AG04450 (cell line): ENCODE data around the gene ACTRT2. TPM values are rescaled to one million over a fixed set of nuclear protein-coding genes. Genes with fewer than 3 reads are reported as not detected.

Source experiments
- CTCF ChIA-PET: fragments of 300-600, 350-600 bp; formaldehyde crosslinking; extraction: SDS; loops from one replicate; lab custom pipeline; 2022; ENCODE audit warnings: antibody characterized with exemption, inconsistent platforms; lab: Charles Lee
- POLR2A ChIA-PET: fragments of 350-600 bp; formaldehyde crosslinking; extraction: SDS; loops from one replicate; lab custom pipeline; 2021; ENCODE audit warnings: antibody characterized with exemption, inconsistent platforms; lab: Yijun Ruan, JAX
- DNase-seq: peaks from one replicate; pipeline ENCODE4 v3.0.0-alpha.2; 2011; ENCODE audit warnings: low read depth, low spot score
- H3K27ac ChIP-seq: one replicate; pipeline ENCODE4 v1.5.1; 2012; ENCODE audit warnings: low read depth, low read length, control low read depth
- H3K27me3 ChIP-seq: one replicate; pipeline ENCODE4 v1.6.0; 2012; ENCODE audit warnings: low read length; ENCODE audit not compliant: control insufficient read depth, insufficient read depth
- H3K4me3 ChIP-seq: 2 replicates; pipeline ENCODE4 v1.5.1; 2011; ENCODE audit warnings: mild to moderate bottlenecking, low read depth, low read length, control low read depth
- H3K9me3 ChIP-seq: 2 replicates; pipeline ENCODE4 v1.5.1; 2012; ENCODE audit warnings: low read length; ENCODE audit not compliant: control insufficient read depth, insufficient read depth
- polyA plus RNA-seq: library from polyadenylated mRNA; depleted of rRNA; stranded (reverse); fragments of >200 nt; gene quantifications from 2 replicates; pipeline ENCODE4 v1.2.3, GENCODE V29; 2011
- TF ChIP-seq, protein P1 (sequence below): IDR thresholded peaks from 2 replicates; pipeline ENCODE4 v1.5.1; 2011; ENCODE audit warnings: low read depth, low read length, control low read depth, inconsistent platforms

ACTRT2 gene
- polyA plus RNA-seq, 1 experiment: not detected

- TF ChIP-seq, protein P1, sequence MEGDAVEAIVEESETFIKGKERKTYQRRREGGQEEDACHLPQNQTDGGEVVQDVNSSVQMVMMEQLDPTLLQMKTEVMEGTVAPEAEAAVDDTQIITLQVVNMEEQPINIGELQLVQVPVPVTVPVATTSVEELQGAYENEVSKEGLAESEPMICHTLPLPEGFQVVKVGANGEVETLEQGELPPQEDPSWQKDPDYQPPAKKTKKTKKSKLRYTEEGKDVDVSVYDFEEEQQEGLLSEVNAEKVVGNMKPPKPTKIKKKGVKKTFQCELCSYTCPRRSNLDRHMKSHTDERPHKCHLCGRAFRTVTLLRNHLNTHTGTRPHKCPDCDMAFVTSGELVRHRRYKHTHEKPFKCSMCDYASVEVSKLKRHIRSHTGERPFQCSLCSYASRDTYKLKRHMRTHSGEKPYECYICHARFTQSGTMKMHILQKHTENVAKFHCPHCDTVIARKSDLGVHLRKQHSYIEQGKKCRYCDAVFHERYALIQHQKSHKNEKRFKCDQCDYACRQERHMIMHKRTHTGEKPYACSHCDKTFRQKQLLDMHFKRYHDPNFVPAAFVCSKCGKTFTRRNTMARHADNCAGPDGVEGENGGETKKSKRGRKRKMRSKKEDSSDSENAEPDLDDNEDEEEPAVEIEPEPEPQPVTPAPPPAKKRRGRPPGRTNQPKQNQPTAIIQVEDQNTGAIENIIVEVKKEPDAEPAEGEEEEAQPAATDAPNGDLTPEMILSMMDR: no peak
- Histone ChIP-seq H3K27ac (no peak overlapping the region), H3K4me3 (no peak overlapping the region), H3K27me3 (peaks cover 65% of the 10 kb centered on the region), H3K9me3 (peaks cover 3% of the 10 kb centered on the region; the same call in 1 of the 2 replicates)
- CTCF ChIA-PET: no interaction called here
- DNase-seq: no peak
- POLR2A ChIA-PET: no interaction called here
These were observed 44.1 kb downstream of the ACTRT2 start for GRCh38 chr1:3065396-3065795.

DNA sequence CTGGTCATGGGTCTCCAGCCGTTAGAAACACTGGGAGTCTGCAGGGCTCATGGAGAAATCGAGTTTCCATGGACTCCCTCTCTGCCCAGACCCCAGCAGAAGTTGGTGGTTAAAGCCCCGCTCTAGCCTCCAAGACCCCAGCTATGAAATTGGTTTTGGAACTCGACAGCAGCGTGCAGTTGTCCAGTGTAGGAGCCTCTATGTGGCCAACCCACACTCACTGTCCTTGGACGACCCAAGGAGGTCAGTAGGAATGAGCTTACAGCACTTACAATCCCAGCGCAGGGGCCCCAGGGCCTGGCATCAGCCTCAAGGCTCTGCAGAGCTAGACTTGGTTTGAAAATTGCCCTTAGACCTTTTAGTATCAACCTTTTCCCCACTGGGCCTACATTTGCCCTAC is 44.5 kb downstream of the ACTRT2 start:
- TF ChIP-seq, protein P1: no peak
- POLR2A ChIA-PET: no interaction called here
- Histone ChIP-seq H3K27ac (no peak overlapping the region), H3K9me3 (peaks cover 3% of the 10 kb centered on the region; the same call in 1 of the 2 replicates), H3K27me3 (peaks cover 65% of the 10 kb centered on the region), H3K4me3 (no peak overlapping the region)
- CTCF ChIA-PET: no interaction called here
- DNase-seq: no peak

DNA sequence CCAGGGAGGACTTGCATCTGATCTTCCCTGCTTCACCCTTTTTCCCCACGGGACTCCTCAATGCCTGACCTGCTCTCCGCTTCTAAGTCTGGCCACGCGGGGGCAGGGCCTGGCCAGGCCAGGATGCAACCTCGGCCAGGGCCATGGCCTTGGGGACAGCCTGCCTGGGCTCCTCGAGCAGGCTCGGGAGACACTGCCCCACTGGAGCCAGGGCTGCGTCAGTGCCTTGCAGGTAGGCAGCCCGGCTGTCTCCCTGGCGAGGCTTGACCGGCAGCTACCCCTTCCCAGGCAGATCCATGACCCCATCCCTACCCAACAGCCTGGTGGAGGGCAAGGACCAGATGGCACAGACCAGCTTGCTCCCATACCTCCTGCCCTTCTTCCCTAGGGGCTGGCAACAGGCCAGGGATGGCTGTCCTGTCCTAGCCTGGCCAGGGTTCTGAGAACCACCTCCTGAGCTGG is 45.0 kb downstream of the ACTRT2 start:
- Histone ChIP-seq H3K27ac (no peak overlapping the region), H3K4me3 (no peak overlapping the region), H3K9me3 (peaks cover 6% of the 10 kb centered on the region; the same call in 1 of the 2 replicates), H3K27me3 (peaks cover 69% of the 10 kb centered on the region)
- CTCF ChIA-PET: no interaction called here
- POLR2A ChIA-PET: no interaction called here
- TF ChIP-seq, protein P1: peak; percentile 38
- no peak for DNase-seq

- Histone ChIP-seq H3K9me3 (peaks cover 7% of the 10 kb centered on the region; the same call in 1 of the 2 replicates), H3K27me3 (peaks cover 72% of the 10 kb centered on the region), H3K27ac (no peak overlapping the region), H3K4me3 (no peak overlapping the region)
- TF ChIP-seq, protein P1: no peak
- ChIA-PET POLR2A (no interaction called here), CTCF (no interaction called here)
- DNase-seq: no peak
These were observed 45.6 kb downstream of the ACTRT2 start for GRCh38 chr1:3066826-3067225.

- CTCF ChIA-PET: no interaction called here
- Histone ChIP-seq H3K9me3 (peaks cover 8% of the 10 kb centered on the region; the same call in 1 of the 2 replicates), H3K4me3 (no peak overlapping the region), H3K27me3 (peaks cover 72% of the 10 kb centered on the region), H3K27ac (no peak overlapping the region)
- POLR2A ChIA-PET: no interaction called here
- TF ChIP-seq, protein P1: no peak
- DNase-seq: no peak
These were observed 46.0 kb downstream of the ACTRT2 start for GRCh38 chr1:3067301-3067670.
